NCI-H510A (cell line): ENCODE data around the gene CEMIP.

Experiments used
- DNase-seq: peaks from one replicate; lab custom pipeline; 2025; lab: John Stamatoyannopoulos, UW

Gene CEMIP

DNA sequence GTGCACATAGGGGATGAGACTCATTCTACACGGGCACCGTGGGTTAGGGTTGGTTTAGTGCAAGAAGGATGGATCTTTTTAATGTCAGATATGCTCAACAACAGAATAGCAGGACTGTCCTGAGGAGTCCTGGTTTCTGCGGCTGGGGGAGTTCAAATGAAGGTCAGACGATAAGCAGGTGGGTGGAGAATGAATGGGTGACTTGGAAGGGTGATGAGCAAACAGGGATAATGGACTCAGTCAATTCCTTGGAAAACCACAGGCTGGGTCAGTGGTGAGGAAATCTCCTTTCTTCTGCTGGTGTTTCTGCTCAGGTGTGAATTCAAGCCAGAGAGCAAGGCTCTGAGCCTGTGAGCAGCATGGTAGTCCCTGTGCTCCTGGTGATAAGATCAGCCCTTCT, 150.5 kb downstream of the CEMIP start:
- DNase-seq, result no peak

DNA sequence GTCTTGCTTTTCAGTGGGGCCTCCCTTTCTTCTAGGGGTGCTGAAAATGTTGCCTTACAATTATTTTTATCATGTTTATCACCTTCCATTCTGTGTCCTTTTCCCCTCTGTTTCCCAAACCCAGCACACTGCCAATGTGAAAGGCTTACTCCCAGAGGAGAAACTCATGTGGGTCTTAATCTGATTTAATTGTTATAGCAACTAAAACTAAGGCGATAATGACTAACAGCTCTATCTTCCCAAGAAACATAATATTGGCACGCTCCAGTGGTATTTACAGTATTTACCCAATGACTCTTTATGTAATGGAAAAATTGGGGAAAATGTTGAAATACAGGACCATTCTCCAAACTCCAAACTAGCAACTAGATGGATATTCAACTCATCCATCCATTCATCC, 152.0 kb downstream of the CEMIP start:
- no peak for DNase-seq

GRCh38 chr15:80931721-80932512, 152.7 kb downstream of the CEMIP start:
- no peak for DNase-seq

DNA sequence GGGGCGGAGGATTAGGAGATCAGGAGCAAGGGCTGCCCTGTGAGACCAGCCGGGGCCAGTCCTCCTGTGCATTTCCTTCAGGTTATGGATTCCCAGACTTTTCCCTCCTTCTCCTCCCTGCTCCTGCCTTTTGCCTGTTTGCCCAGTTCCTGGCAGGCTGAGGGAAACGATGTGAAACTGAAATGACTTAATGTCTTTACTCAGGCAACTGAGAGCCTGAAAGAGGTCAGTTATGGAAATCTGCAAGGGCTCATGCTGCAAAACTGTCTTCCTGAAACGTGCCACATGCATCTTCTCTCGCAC, 153.3 kb downstream of the CEMIP start:
- no peak for DNase-seq

GRCh38 chr15:80932989-80933388, 153.8 kb downstream of the CEMIP start:
- DNase-seq, result no peak

DNA sequence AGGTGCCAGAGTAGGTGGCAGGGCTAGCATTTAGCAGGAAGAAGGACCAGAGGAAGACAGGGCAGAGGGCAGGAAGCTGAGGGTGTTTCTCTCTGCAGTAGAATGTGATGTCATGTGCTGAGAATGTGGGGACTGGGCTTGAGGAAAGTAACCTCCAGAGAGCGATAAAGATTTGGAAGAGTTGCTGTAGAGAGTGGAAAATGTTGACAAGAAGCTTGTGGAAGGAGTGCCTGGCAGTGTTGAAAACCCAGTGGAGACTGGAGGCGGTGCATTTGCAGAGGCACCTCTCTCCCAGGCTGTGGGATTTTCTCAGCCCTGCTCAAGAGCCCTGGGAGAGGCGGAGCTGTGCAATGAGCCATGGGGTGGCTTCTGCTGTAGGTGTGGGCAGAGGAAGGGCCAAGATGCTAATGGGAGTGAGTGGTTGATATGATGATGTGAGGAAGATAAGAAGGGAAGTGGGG, 155.6 kb downstream of the CEMIP start:
- no peak for DNase-seq

DNA sequence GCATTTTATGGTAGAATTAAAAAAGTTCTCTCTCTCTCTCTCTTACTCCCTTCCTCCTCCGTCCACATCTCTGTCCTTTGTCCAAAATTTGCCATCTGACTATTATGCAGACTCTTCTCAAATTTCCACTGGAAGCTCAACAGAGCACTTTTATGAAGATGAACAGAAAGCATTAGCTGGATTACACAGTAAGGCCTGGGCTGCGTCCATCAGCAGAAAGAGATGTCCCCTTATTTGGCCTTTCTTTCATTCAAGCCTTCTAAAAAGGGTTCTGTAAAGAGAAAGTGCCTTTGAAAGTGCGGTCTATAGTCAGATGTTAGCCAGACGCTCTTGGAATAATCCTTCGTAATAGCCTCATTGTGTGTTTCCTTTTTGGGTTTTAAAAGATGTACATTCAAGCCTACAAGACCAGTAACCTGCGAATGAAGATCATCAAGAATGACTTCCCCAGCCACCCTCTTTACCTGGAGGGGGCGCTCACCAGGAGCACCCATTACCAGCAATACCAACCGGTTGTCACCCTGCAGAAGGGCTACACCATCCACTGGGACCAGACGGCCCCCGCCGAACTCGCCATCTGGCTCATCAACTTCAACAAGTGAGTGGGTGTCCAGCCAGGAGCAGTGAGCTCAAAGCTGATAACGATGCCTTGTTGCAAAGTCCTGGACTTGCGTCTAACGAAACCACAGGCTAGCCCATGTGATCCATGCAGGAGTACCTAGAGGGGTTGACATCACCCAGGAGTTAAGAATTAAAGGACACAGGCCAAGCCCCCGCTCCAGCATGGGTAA, 157.3 kb downstream of the CEMIP start:
- DNase-seq, result no peak

- no peak for DNase-seq
These were observed 158.5 kb downstream of the CEMIP start for GRCh38 chr15:80937718-80938117.

- no peak for DNase-seq
These were observed 160.0 kb downstream of the CEMIP start for GRCh38 chr15:80939216-80939615.

DNA sequence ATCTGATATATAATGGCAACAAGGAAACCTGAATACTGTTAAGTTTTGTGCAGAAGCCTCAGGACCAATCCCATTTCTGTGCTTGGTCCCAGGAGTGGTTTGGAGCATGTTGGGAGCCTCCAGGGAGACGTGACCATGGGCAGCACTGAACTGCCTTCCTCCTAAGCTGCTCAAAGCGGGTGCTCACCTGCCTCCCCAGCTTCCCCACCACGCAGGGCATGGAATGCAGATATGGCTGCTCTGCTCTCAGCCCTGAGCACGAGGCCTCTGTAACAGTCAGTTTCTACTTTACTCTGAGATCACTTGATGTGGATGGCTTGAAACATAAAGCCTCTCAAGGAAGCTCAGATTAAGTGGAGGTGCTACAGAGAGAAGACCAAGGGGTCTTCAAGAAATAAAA, 161.2 kb downstream of the CEMIP start:
- no peak for DNase-seq

GRCh38 chr15:80940851-80941250, 161.7 kb downstream of the CEMIP start:
- no peak for DNase-seq

DNA sequence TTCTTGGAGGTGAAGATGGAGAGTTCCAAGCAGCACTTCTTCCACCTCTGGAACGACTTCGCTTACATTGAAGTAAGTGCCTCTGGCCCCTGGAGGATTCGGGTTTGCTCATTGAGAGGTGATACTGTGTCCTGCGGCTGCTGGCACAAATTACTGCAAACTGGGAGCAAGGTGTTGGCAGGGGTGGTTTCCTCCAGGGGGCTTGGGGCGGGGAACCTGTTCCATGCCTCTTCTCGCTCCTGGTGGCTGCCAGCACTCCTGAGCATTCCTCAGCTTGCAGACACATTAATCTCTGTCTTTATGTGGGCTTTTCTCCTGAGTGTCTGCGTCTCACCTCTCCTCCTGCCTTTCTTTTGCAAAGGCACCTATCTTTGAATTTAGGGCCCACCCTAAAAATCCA, 163.1 kb downstream of the CEMIP start:
- no peak for DNase-seq

DNA sequence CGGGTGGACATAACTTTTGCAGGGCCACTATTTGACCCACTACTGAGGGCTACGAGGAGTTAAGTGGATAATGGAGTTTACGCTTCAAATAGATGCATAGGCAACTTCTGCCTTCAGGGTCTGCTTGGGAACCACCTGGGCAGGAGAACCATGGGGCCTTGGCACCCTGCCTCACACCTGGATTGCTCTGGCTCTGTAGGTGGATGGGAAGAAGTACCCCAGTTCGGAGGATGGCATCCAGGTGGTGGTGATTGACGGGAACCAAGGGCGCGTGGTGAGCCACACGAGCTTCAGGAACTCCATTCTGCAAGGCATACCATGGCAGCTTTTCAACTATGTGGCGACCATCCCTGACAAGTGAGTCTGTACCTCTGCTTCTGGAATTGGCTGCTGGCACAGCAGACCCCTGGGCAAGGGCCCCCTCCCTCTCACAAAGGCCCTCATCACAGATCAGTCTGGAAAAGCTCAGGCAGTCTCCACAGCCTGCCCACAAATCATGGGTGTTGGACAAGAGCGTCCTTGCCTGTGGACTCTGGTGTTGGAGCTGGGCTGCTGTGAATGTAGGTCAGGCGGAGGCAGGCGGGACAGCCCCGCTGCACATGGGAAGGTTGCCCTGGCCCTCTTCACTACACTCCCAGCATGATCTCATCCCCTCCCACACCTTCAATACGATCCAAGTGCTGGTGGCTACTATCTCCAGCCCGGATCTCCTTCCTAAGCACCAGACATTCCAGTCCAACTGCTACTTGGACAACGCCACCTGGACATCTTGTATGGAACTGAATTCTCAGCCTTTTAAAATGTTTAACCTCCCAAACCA, 163.8 kb downstream of the CEMIP start:
- no peak for DNase-seq

GRCh38 chr15:80944818-80945217, 165.6 kb downstream of the CEMIP start:
- DNase-seq, result no peak

GRCh38 chr15:80945605-80946004, 166.4 kb downstream of the CEMIP start:
- DNase-seq, result no peak

- no peak for DNase-seq
These were observed 167.4 kb downstream of the CEMIP start for GRCh38 chr15:80946576-80946975.

DNA sequence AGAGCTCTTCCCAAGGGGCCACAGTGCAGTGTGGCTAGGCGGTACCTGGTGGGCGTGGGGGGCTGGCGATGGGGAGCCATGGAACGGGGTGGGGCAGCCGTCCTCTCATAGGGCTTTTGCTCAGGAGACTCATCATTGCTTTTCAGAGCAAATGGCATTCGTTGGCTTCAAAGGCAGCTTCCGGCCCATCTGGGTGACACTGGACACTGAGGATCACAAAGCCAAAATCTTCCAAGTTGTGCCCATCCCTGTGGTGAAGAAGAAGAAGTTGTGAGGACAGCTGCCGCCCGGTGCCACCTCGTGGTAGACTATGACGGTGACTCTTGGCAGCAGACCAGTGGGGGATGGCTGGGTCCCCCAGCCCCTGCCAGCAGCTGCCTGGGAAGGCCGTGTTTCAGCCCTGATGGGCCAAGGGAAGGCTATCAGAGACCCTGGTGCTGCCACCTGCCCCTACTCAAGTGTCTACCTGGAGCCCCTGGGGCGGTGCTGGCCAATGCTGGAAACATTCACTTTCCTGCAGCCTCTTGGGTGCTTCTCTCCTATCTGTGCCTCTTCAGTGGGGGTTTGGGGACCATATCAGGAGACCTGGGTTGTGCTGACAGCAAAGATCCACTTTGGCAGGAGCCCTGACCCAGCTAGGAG, 169.6 kb downstream of the CEMIP start:
- DNase-seq, result no peak

- no peak for DNase-seq
These were observed 170.6 kb downstream of the CEMIP start for GRCh38 chr15:80949756-80950155.

GRCh38 chr15:80950291-80951078, 171.3 kb downstream of the CEMIP start:
- DNase-seq, result no peak

GRCh38 chr15:80951941-80952340, 172.8 kb downstream of the CEMIP start:
- DNase-seq, result no peak
